Mononuclear cell (primary cell): ENCODE data around the gene LNPK. TPM values are rescaled to one million over a fixed set of nuclear protein-coding genes. Genes with fewer than 3 reads are reported as not detected.
"Not testable (repeated sequence)": the region's sequence is repeated elsewhere in the genome, so short reads cannot be mapped to it uniquely, and the experiment has no call there.

Experiments
- H3K27me3 ChIP-seq: 2 replicates; pipeline ENCODE4 v1.6.0; 2011; ENCODE audit warnings: low read length, control low read depth; ENCODE audit not compliant: insufficient read depth
- H3K4me1 ChIP-seq: 2 replicates; pipeline ENCODE4 v1.5.1; 2011; ENCODE audit warnings: mild to moderate bottlenecking, low read length, control low read depth; ENCODE audit not compliant: insufficient read depth
- H3K4me3 ChIP-seq: 2 replicates; pipeline ENCODE4 v1.5.1; 2011; ENCODE audit warnings: mild to moderate bottlenecking, low read length, moderate library complexity
- H3K9me3 ChIP-seq: 2 replicates; pipeline ENCODE4 v1.5.1; 2011; ENCODE audit warnings: low read depth, mild to moderate bottlenecking, control low read depth, low read length
- total RNA-seq: library from RNA; depleted of rRNA; stranded (reverse); fragments of >200 nt; gene quantifications from one replicate; pipeline ENCODE4 v1.2.3, GENCODE V29; 2012

LNPK gene
- total RNA-seq, 1 donor: 17.4 TPM

DNA sequence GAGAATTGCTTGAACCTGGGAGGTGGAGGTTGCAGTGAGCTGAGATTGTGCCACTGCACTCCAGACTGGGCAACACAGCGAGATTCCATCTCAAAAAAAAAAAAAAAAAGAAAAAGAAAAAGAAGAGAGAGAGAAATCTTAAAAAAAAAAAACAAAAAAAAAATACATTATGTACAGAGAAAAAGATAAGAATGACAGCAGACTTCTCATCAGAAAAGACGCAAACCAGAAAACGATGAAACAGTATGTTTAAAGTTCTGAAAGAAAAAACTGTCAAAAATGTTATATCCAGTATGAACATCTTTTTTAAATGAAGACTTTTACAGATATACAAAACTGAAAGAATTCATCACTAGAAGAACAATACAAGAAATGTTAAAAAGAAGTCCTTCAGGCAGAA, 60.4 kb downstream of the LNPK start:
- H3K9me3 ChIP-seq: peaks cover 6% of the 10 kb centered on the region
- H3K27me3 ChIP-seq: no peaks in the 10 kb centered on the region

DNA sequence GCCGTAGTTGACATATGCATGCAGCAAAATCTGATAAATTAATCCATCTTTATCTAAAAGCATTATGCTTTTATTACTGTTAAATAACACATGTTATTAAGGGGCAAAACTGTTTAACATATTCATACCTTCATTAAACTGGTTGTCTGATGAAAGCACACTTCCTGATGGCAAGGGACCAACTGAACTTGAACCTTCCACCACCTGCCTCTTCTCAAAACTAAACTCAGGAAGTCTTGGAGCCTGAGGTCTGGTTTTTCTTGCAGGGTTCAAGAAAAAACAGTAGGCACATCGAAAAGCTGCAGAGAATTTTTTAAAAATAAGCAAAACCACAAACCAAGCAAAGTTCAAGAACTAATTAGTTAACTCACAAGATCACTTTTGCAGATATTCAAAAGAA, 64.9 kb downstream of the LNPK start:
- Histone ChIP-seq H3K4me3 (no peak overlapping the region), H3K4me1 (no peaks in the 10 kb centered on the region), H3K9me3 (peaks cover 4% of the 10 kb centered on the region), H3K27me3 (no peaks in the 10 kb centered on the region)

More for the DNA sequence above, 60.4 kb downstream of the LNPK start:
- Histone ChIP-seq H3K4me1 (no peaks in the 10 kb centered on the region), H3K4me3 (no peak overlapping the region)

DNA sequence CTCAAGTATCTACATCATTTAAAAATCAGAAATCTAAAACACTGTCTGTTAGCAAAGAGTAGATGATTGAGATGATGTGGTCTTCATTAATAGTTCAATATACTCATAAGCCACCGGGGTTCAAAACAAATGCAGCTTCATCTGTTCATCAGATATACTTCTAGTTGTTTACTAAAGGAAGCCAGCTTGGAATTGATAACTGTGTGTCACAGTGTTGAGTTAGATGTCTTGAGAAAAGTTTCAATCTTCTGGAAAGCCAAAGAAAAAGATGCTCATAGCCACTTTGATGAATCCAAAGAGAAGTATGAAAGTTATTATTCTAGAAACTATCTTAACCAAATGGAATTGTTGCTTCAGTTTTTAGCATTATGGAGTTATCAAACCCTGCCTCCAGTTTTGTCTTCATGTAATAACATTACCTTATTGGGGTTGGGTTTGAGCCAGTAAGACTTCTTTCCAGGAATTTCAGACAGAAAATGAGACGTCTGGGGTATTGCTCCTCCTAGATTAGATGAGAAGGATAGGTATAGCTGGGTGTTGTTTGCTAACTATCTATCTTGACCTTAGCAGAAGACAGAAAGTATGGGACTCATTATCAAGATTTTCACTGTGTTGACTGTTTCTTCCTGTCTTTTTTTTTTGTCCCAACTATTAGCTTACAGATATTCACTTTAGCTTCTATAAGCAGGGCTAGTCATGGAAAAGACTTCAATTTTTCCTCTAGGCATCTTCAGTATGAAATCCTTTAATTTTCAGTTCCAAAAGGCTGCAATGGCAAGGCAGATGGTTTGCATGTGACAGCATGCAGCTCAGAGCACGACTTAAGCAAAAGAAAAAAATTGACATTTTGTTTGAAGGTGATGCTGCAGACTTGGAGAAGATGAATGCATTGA, 66.5 kb downstream of the LNPK start:
- H3K4me3 ChIP-seq: no peak overlapping the region
- H3K4me1 ChIP-seq: no peaks in the 10 kb centered on the region
- no peaks in the 10 kb centered on the region for H3K9me3 ChIP-seq
- no peaks in the 10 kb centered on the region for H3K27me3 ChIP-seq

DNA sequence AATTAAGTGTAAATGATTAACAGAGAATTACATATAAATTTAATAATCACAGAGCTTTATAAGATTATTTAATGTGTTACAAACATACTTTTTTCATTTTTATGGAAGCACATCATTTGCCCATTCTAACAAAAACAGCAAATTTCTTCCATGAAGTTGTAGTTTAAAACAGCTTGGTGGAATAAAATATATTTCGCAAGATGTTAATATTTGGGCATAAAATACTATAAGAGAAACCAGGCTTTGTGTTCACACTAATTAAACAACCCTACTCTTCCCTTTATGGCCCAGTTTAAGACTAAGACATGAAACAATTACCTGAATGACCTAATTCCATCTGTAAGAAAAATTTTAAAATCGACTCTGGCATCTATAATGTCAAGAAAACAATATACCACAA, 69.4 kb downstream of the LNPK start:
- Histone ChIP-seq H3K9me3 (no peaks in the 10 kb centered on the region), H3K4me3 (no peak overlapping the region), H3K4me1 (no peaks in the 10 kb centered on the region), H3K27me3 (no peaks in the 10 kb centered on the region)

DNA sequence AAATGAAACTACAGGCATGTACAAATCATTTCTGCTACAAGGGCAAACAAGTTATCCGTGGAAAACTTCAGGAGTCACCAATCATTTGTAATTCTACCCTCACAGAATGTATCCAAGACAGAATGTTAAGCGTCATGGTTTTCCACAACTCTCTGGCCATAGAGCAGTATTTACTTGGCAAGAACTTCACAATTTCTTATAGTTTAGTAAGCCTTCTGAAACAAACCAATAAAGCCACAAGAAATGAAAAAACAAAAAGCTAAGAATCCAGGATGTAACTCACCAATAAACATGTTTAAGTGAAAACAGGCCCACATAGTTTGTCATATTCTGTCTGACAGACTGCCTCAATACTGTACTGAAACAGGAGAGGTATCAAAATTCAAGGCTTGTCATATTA, 70.3 kb downstream of the LNPK start:
- H3K4me1 ChIP-seq: no peaks in the 10 kb centered on the region
- H3K27me3 ChIP-seq: no peaks in the 10 kb centered on the region
- H3K4me3 ChIP-seq: no peak overlapping the region
- no peaks in the 10 kb centered on the region for H3K9me3 ChIP-seq

DNA sequence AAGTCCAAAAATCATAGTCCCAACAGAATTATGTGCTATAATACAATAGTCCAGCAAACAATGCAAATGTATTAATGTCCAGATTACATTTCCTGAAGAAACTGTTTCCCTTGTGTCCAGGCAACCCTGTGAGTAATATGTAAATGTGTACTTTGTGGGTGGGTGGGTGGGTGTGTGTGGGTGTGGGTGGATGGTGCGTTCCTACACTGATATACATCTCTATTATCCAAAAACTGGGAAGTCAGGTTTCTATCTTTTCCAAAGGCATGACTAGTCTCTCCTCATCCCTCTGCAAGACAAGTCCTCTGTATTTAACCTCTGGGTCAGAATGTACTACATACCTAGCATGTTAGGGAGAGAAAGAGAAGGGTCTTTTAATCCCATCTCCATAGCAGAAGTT, 71.6 kb downstream of the LNPK start:
- Histone ChIP-seq H3K4me3 (no peak overlapping the region), H3K27me3 (no peaks in the 10 kb centered on the region), H3K9me3 (no peaks in the 10 kb centered on the region)

DNA sequence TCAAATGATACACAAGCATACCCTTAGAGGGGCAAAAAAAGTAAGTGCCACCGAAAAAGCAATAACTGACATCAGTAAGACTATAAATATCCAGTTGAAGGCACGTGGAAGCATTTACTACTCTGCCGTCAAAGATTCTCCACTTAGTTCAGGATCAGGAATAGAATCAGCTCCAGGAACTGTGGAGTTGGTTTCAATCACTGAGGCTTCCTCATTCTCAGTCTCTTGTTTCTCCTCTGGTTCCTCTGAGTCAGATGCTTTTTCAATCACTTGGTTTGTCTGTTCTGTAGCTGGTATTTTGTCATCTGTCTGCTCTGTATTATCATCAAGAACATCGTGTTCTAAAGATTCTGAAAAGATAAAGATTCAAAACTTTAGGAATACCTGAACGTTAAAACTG, 72.2 kb downstream of the LNPK start:
- Histone ChIP-seq H3K9me3 (no peaks in the 10 kb centered on the region), H3K4me3 (no peak overlapping the region), H3K4me1 (no peaks in the 10 kb centered on the region), H3K27me3 (no peaks in the 10 kb centered on the region)

More for the DNA sequence above, 71.6 kb downstream of the LNPK start:
- H3K4me1 ChIP-seq: no peaks in the 10 kb centered on the region

DNA sequence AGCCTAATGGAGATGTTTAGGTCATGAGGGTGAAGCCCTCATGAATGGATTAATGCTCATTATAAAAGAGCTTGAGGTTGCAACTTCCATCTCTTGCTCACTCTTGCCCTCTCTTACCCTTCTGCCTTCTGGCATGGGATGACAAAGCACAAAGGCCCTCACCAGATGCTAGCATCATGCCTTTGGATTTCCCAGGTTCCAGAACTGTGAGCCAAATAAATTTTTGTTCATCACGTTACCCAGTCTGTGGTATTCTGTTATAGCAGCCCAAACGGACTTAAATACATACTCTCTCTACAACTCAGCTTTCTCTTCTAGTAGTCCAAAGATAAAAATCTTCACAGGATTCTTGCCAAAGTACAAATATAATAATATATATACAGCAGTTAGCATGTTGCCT, 75.8 kb downstream of the LNPK start:
- H3K9me3 ChIP-seq: no peaks in the 10 kb centered on the region
- H3K4me3 ChIP-seq: no peak overlapping the region
- no peaks in the 10 kb centered on the region for H3K4me1 ChIP-seq
- H3K27me3 ChIP-seq: no peaks in the 10 kb centered on the region

DNA sequence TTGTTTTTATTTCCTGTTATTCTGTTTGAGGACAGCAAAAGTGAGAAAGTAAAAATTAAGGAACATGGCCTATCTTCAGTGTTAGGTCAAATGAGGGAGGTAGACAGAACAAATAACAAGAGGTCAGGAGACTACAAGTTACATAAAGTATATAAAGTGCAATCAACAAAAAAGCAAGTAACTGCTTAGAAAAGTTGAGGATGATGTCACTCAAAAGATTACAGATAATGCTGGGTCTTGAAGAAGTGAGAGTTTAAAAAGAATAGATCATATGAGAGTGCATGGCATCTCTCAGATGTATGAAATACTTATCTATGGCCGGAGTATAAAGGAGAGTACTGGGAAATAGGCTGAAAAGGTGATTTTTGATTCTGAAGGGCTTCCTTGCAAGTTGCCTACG, 79.9 kb downstream of the LNPK start:
- Histone ChIP-seq H3K4me1 (no peaks in the 10 kb centered on the region), H3K4me3 (no peak overlapping the region), H3K27me3 (no peaks in the 10 kb centered on the region), H3K9me3 (no peaks in the 10 kb centered on the region)

DNA sequence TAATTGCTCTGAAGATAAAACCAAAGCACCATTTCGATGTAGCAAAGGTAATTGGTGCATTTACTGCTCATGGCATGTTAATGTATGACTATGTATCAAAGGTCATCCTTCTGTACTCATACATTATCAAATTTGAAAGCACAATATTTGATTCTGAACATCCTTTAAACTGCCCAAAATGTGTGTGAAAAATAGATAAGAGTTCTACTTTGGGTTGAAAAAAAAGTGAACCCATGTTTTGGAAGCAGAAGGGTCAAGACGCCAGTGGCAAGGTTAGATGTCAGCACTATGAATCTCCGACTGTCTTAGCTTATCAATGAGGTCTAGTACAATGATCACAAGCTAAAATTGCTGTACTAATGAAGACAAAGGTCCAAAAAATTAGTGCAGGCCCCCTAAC, 83.1 kb downstream of the LNPK start:
- no peaks in the 10 kb centered on the region for H3K9me3 ChIP-seq
- no peaks in the 10 kb centered on the region for H3K4me1 ChIP-seq
- no peak overlapping the region for H3K4me3 ChIP-seq
- H3K27me3 ChIP-seq: no peaks in the 10 kb centered on the region

DNA sequence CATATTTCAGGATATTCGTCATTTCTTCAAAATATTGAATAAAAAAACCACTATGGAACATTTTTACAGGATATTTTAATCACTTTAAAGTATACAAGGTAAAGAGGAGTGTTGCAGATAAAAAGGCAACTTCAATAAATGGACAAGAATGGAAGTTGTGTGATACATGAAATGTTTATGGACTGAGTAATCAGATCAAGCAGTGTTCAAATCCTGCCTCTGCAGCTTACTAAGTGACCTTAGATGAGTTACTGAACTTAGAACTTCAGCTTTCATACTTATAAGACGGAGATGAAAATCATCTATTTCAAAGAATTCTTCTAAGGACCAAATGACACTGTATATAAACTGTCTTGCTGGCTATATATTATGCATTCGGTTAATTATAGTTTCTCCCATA, 87.2 kb downstream of the LNPK start:
- no peaks in the 10 kb centered on the region for H3K9me3 ChIP-seq
- no peak overlapping the region for H3K4me3 ChIP-seq
- H3K27me3 ChIP-seq: peaks cover 3% of the 10 kb centered on the region
- no peaks in the 10 kb centered on the region for H3K4me1 ChIP-seq

DNA sequence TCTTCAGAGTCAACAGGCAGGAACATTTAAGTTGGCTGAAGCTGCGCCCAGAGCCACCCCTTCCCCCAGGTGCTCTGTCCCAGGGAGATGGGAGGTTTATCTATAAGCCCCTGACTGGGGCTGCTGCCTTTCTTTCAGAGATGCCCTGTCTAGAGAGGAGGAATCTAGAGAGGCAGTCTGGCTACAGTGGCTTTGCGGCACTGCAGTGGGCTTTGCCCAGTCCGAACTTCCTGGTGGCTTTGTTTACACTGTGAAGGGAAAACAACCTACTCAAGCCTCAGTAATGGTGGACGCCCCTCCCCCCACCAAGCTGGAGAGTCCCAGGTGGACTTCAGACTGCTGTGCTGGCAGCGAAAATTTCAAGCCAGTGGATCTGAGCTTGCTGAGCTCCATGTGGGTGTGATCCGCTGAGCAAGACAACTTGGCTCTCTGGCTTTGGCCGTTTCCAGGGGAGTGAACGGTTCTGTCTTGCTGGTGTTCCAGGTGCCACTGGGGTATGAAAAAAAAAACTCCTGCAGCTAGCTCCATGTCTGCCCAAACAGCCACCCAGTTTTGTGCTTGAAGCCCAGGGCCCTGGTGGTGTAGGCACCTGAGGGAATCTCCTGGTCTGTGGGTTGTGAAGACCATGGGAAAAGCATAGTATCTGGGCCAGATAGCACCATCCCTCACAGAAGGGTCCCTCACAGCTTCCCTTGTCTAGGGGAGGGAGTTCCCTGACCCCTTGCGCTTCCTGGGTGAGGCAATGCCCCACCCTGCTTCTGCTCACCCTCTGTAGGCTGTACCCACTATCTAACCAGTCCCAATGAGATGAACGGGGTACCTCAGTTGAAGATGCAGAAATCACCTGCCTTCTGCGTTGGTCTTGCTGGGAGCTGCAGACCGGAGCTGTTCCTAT, 88.0 kb downstream of the LNPK start:
- H3K9me3 ChIP-seq, H3K27me3 ChIP-seq, H3K4me1 ChIP-seq, H3K4me3 ChIP-seq: not testable (repeated sequence)

DNA sequence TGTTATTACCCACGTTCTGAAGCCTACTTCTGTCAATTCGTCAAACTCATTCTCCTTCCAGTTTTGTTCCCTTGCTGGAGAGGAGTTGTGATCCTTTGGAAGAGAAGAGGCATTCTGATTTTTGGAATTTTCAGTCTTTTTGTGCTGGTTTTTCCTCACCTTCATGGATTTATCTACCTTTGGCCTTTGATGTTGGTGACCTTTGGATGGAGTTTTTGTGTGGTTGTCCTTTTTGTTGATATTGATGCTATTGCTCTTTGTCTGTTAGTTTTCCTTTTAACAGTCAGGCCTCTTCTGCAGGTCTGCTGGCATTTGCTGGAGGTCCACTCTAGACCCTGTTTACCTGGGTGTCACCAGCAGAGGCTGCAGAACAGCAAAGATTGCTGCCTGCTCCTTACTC, 88.8 kb downstream of the LNPK start:
- H3K27me3 ChIP-seq, H3K9me3 ChIP-seq, H3K4me1 ChIP-seq, H3K4me3 ChIP-seq: not testable (repeated sequence)

DNA sequence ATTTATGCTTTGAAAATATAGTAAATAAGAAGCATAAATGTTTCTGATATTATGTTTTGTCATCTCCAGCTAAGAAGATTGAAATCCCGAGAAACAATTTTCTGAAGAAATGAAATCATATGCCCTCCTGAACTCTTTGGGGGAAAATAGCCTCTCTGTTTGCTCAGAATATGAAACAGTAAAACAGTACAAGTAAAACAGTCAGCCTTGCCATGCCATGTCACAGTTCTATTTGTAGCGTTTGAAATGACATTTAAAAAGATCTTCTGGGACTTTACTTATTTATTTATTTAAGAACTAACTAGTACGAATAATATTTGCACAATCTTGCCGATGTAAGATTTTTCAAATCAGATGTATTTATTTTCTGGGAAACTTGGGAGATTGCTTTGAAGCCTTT, 98.0 kb downstream of the LNPK start:
- Histone ChIP-seq H3K4me3 (no peak overlapping the region), H3K4me1 (no peaks in the 10 kb centered on the region), H3K9me3 (no peaks in the 10 kb centered on the region), H3K27me3 (peaks cover 3% of the 10 kb centered on the region)

DNA sequence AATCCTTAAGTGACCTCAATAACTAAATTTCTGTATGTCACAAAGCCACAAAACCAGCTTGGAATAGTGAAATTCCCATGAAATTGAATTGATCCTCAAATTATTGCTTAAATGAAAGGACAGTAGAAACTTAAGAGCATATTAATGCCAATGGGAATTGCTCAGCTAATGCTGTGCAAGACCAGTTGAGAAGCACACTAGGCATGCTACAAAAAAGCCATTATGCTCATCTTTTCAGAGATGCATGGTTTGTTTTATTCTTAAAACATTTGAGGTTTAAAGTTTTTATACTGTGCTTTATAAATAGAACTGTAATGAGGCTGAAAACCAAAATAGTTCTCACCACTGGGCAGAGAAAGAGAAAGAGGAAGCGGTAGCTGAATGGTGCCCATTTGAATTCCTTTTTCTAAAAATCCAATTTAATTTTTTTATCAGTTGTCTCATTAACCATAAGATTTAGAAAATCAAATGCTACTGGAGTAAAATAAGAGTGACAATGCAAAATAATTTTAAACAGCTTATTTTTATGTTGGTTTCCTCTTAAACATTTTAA, 98.6 kb downstream of the LNPK start:
- Histone ChIP-seq H3K4me1 (no peaks in the 10 kb centered on the region), H3K9me3 (no peaks in the 10 kb centered on the region), H3K27me3 (peaks cover 3% of the 10 kb centered on the region), H3K4me3 (no peak overlapping the region)
